HL-60/S4 treated with retinoic acid at 250 ng/mL for 4 days and 3 days (cell line): ENCODE data around the gene VWA3A.
"Not testable (repeated sequence)": the region's sequence is repeated elsewhere in the genome, so short reads cannot be mapped to it uniquely, and the experiment has no call there.

Experiments used
- in situ Hi-C: fragments of 300-500 bp; cut with MboI; formaldehyde crosslinking; loops from 2 replicates; pipeline ENCODE4 v1.7.0; 2022; ENCODE audit warnings: low sequenced_read_pairs

VWA3A gene, protein sequence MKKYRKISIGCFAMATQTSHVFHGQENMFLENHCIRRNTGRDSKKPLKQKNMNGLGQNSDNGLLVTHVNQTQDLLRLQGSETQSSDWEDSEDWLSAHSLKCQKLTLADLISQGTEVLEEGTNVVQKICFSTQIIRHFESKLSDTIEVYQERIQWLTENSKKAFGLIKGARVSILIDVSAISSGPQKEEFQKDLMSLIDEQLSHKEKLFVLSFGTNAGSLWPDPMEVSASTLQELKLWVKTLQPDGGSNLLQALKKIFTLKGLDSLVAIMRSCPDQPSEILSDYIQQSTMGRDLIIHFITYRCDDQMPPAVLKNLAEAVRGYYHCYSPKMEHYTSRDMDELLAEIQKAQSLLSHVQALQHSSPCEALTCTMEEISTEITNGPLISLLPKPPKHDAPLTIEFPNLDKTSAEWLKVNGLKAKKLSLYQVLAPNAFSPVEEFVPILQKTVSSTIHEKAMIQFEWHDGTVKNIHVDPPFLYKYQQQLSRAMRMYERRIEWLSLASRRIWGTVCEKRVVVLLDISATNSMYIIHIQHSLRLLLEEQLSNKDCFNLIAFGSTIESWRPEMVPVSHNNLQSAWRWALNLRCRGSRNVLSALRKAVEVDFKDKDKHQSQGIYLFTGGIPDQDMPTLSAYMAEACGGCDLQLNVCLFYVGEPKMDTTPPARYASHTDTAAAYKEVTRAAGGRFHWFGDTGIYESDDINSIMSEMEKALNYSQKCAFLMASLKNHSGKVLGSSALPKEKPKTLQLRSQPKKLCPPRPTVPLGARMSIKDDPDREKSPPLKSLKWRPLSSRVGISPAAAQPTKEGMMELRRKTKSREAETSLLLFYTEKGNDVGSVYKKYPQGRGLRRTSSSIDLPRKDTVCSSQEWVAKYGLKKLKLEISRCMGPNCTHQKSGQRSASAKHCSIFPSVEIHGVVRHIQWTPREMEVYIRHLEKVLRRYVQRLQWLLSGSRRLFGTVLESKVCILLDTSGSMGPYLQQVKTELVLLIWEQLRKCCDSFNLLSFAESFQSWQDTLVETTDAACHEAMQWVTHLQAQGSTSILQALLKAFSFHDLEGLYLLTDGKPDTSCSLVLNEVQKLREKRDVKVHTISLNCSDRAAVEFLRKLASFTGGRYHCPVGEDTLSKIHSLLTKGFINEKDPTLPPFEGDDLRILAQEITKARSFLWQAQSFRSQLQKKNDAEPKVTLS

DNA sequence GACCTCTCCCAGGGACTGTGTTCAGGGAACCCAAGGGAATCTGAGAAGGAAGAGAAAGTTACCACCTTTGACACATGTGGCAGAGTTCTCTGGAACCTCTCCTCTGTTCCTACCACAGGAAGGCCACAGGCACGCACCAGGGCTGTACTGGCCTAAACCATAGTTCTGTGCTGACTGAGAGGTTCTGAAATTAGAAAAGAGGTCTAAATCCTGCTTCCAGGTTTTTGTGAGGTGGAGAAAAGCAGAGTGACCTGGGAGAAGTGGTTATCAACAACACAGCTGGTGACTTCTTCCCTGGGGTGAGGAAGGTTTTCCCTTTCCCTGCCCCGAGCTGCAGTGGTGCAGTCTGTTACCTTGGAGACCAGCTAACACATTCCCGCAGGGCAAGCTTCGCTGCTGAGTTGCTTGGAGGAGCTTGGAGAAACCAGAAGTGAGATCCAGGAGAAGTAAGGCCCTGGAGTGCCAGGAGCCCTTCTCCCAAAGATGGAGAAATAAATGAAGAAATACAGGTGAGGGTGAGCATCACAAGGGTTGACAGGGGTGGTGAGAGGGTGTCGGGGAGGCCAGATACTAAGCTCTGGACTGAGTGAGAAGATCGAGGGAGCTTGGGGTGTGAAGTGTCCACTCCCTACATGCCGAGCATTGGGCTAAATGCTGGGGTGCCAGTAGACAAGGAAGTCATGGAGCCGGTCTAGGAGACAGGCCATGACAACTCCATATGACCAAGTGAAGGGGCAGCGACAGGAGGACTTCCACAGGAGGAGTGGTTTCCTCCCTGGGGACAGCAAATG, at the start of gene VWA3A:
Gene VWA3A, plus strand, starts transcription at position 399 of the 791 bp plus-strand sequence. Its CDS starts 97 bp downstream, at position 496.
- in situ Hi-C loops, result no loop called here

DNA sequence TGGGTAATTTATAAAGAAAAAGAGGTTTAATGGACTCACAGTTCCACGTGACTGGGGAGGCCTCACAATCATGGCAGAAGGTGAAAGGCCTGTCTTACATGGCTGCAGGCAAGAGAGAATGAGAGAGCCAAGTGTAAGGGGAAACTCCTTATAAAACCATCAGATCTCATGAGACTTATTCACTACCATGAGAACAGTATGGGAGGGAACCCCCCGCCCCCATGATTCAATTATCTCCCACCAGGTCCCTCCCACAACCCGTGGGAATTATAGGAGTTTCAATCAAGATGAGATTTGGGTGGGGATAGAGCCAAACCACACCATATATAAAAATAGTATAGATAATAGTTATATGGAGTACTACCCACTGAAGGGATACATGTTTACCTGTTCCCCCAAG, 48.5 kb upstream of the VWA3A start:
- in situ Hi-C loops, result not testable (repeated sequence)

DNA sequence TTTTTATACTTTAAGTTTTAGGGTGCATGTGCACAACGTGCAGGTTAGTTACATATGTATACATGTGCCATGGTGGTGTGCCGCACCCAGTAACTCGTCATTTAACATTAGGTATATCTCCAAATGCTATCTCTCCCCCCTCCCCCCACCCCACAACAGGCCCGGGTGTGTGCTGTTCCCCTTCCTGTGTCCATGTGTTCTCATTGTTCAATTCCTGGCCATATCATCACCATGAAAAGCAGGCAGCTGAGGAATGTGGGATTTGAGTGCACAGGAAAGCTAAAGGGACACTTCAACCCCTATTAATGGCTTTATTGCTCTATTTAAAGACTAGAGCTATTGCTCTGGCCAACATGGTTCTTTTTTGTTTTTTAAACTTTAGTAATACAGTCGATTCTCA, 46.5 kb upstream of the VWA3A start:
- in situ Hi-C loops, result not testable (repeated sequence)

DNA sequence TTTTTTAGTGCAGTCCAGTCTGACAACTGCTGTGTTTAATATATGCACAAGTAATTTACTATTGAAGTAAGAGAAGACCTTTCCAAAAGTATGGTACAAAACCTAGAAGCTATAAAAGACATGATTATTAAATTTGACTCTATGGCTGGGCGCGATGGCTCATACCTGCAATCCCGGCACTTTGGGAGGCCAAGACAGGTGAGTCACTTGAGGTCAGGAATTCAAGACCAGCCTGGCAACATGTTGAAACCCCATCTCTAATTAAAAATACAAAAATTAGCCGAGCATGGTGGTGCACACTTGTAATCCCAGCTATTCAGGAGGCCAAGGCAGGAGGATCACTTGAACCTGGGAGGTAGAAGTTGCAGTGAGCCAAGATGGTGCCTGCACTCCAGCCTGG, 41.4 kb upstream of the VWA3A start:
- in situ Hi-C loops, result no loop called here

DNA sequence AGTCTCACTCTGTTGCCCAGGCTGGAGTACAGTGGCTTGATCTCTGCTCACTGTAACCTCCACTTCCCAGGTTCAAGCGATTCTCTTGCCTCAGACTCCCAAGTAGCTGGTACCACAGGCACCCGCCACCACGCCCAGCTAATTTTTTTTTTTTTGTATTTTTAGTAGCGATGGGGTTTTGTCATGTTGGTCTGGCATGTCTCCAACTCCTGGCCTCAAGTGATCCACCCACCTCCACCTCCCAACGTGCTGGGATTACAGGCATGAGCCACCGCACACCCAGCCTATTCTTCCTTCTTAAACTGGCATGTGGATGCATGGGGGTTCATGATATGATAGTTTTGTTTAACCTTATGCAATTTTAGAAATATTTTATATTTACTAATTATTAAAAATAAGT, 39.4 kb upstream of the VWA3A start:
- in situ Hi-C loops, result no loop called here

DNA sequence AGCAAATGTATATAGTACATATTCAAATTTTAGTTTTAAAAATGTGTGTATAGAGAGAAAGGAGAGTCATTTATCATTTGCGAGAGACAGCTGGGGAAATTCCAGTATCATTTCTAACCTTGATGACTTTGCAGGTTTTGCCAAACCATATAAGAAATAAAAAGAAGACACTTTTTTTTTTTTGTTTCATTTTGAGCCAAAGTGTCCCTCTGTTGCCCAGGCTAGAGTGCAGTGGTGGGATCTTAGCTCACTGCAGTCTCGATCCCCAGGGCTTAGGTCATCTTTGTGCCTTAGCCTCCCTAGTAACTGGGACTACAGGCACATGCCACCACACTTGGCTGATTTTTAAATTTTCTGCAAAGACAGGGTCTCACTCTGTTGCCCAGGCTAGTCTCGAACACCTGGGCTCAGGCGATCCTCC, 38.4 kb upstream of the VWA3A start:
- in situ Hi-C loops, result no loop called here

DNA sequence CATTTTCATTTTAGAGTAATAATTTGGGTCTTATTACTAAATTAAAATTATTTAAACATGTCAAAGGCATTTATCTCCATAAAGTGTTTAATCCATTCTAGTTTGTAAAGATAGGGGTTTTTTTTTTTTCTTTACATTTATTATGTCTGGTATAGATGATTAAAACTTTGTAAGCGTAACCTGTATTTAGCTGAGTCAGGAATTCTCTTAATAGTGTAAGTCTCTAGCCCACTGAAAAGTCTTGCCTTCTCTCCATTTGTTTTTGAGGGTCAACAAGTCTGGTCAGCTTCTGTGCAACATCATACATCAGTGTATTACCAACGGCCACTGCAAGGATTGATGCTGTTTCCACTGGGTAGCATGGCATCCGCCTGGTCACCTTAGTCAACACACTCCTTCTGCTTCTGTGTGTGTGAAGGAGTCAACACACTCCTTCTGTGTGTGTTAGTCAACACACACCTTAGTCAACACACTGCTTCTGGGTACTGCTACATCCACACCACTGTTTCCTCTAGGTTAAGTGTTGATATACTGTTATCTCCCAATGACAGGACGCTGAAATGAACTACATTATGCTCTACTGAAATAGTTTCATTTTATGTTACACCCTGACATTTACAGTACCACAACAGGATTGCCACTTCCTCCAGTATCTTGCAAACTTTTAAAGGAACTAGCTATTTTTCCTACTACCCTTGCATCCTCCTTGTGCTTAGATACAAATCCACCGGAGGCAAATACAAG, 37.3 kb upstream of the VWA3A start:
- in situ Hi-C loops, result no loop called here

DNA sequence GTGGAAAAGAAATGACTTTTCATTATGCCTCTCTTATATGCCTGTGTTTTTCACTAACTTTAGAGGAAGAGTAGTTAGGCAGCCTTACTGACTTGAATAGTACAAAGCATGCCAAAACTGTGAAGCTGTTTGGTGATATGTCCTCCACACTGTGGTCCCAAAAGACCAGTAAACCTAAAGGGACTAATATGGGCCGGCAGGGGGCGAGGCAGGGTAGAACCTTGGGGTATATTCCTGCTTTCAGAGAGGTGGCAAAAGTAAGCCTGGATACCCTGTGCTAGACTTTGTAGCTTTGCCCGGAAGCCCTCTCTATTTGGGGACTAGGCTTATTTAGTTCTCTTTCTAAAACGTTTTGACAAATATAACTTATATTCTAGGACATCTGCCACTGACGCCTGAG, 36.5 kb upstream of the VWA3A start:
- in situ Hi-C loops, result no loop called here

DNA sequence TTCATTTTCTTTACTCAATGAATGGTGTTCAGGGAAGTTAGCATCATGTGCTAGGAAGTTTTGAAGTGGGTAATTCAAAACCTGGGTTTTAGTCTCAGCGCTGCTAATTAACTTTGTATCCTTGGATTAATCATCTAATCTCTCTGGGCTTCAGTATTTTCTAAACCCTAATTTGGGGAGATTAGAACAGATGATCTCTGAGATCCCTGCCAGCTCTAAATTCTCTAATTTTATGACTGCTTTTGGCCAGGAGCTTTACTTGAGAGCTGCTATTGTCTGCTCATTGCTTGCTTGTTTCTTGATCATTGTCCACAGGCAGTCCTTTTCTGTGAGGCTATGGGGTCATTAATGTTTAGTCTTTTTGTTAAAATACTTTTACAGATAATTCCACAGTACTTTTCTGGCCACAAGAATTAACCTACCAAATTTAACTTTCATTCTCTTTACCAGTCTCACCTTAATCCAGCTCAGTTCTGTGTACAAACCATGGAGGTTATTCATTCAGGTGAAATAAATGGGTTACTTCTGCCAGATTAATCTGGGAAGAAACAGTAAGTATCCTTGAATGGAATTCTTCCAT, 28.4 kb upstream of the VWA3A start:
- in situ Hi-C loops, result no loop called here

DNA sequence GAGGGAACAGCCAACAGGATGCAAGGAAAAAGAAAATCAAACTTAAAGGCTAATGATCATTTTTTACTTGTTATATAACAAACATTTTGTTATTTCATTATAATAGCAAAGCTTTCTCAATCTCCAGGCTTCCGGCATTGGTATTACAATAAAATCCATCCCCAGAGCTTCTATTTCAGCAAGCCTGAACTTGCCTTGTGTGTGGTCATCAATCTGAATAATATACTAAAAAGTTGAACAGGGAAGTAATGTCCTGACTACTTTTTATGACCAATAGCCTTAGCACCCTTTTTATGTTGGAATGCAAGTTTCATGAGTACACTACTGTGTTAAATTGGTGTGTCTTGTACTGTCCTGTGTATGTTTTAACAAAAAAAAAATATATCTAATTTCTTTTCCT, 27.1 kb upstream of the VWA3A start:
- in situ Hi-C loops, result no loop called here

DNA sequence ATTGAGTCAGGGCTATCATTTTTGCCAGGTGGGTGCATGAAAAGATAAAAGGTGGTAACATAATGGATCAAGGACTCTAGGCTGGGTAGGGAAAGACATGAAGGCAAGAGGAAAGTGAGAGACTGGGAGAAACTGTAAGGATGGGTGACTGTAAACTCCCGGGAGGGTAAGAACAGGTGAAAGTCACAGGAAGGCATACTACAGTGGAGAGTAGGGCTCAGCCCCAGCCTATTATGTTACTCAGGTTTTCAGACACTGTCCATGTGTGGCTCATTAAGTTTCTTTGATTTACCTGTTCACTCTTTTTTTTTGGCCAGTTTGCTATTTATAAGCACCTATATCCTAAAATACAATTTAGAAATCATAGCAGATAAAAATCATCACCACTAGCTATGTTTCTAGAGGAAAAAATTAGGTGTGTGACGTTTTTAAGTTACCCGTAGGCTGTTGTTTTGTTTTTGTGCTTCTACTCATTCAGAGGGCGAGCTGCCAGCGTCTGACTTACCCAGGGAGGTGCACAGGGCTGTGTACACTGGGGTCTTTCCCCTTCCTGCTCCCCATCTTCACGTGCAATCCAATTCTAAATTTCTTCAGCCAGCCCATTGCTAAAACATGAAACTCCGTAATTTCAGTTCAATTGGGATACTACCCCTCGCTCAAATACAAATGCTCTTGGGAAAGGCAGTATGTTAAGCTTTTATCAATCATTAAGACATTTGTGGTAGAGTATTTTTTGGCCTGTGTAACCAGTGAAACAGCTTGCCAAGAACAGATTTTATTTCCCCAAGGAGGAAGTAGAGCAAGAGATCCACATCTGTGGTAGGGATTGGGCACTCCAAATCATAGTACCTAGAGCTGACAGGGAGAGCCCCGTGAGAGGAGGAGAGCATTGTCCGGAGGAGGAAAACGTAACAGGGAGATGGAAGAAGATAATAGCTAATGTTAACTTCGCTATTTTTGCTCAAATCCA, 21.7 kb upstream of the VWA3A start:
- in situ Hi-C loops, result no loop called here

DNA sequence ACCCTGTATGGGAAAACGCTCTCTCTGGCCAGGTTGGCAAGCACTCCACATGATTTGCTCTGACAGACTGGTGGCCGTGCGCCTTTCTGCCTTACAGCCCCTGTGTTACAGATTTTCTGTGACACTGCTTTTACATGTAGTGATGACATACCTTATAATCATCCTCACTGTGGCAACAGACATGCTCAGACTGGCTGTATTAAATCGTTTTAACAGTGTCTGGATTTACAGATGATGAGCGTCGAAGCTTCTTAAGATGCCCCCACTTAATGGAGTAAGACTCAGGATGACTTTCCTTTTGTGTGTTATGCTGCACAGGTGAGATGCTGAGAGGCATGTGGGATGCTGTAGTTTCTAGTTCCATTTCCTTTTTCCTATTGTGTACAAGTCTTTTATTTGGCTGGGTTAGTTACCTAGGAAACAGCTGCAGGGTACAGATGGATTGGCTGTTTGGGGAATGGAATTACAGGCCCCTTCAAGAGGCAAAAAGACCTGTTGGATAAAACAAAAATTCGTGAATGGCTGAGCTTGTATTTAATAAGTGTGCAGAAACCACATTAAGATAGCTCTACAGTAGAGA, 20.9 kb upstream of the VWA3A start:
- in situ Hi-C loops, result no loop called here

DNA sequence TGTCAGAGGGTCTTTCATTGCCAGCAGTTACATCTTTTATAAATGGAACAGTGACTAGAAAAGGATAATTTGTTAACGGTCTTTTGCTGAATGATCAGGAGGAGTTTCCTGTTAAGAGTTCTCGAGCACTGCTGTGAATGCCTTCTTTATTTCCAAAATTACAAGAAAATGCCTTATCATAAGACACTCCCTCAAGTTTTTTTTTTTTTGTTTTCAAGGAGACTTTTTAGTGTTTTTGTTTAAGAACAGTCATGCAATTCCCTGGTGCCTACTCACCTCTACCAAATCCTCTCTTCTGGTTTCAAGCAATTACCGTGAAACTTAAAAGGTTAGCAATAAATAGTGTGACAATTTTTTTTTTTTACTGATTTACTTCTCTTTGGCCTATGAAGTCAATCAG, 19.0 kb upstream of the VWA3A start:
- in situ Hi-C loops, result no loop called here

DNA sequence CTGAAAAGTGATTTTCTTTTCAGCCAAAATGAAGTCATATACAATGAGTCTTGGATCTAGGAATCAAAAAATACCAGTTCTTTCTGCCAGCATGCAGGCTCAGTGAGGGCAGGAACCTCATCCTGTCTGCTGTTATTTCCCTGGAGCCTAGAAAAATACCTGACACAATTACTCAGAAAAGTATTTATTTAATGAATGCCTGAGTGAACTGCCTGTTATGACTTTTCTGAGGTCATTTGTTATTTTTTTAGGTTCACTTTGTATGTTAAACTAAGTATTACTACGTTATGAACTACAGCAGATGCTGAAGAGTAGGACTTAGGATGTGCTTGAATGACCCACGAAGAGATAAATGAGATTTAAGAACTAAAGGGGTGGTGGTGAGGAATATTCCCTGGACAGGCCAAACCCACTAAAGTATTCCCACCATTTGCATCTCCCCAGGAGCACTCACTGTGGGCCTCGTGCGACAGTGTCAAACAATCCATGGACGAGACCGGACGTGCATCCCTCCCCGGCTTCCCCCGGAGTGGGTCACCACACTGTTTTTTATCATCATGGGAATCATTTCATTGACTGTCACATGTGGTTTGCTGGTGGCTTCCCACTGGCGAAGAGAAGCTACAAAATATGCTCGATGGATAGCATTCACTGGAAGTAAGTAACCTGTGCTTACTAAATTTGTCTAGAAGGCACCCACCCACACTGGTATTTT, 17.1 kb upstream of the VWA3A start:
- in situ Hi-C loops, result no loop called here

DNA sequence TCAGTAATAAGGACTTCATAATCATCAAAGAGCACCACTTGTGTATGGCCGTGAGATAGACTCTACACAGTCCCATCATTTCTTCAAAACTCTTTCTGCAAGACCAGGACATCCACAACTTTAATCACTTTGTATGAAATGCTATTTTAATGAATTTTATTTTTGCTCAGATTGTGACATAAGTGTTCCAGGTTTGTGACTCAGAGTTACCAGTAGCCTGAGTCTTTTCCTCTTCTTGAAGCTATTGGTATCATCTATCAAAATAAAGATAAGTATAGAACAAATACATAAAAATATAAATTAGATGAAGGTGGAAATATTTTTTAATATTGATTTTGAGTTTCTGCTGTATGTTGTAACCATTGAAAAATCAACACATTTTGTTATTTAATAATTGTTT, 16.6 kb upstream of the VWA3A start:
- in situ Hi-C loops, result no loop called here

DNA sequence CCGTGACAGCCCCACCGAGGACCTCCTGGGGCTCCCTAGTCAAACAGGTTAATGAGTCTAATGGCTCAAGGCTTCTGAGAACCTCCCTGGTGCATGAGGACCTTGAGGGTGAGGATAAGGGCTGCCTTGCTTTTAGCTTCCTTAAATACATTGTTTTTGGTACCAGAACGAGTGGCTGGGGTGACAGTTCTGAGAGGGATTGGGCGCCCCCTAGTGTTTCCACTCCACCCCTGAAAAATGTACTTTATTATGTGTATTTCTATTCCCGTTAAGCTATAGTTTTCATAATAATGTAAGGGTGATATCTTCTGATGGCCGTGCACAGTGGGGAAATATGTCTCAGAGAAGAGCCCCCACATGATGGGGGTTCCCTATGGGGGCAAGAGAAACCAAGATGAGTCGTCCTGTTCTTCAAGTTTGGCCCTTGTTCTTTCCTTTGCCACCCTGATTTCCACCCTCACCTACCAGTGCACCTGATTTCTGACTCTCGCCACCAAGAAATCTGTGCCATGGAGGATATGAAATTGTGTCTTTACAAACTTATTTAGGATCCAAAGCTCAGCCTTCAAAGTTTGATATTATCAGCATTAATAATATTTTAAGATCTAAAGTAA, 14.5 kb upstream of the VWA3A start:
- in situ Hi-C loops, result no loop called here

DNA sequence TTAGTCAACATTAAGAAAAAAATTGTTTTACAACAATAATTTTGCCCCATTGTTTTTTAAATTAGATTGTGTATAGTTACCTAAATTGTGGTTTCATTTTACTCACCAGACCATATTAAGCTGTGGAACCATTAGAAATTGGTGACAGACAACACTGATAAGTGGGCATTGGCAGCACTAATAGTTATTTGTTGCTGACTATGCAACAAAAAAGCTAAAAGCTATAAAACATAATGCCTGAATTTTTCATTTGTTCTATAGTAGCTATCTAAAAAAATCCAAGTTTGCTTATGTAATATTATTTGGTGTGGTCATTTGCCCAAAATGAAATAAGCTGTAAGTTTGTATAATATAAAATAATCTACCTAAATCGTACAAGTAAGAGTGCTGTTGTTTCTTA, 13.7 kb upstream of the VWA3A start:
- in situ Hi-C loops, result no loop called here
